ENCODE data around the gene MCAT. TPM values are rescaled to one million over a fixed set of nuclear protein-coding genes. Genes with fewer than 3 reads are reported as not detected.

Gene MCAT
- total and polyA plus RNA-seq, 2 donors (not counting 3 experiments of a cell fraction or from before 2014, with no cell fraction given): 16.9 to 23.2 TPM

GRCh38 chr22:43186272-43187170 is 43.3 kb upstream of the MCAT start, which contains the start of gene TTLL12:
TTLL12 (minus strand) TSS chr22:43187134; CDS start chr22:43187069, 65 bp downstream.
- no peaks in the 10 kb centered on the region for H3K36me3 ChIP-seq (ENCODE audit: control insufficient read depth in 2 of 2, extremely low read depth in 1 of 2, insufficient read depth in 2 of 2, low read length in 2 of 2)
- no peaks in the 10 kb centered on the region for H3K9me1 ChIP-seq (replicated peaks; ENCODE audit: control insufficient read depth, extremely low read depth, insufficient read depth, low read length)
- H3K27me3 ChIP-seq (ENCODE audit: control insufficient read depth in 2 of 2, insufficient read depth in 2 of 2, low read length in 2 of 2): peaks cover 2 to 12% of the 10 kb centered on the region in 2 experiments
- dilution Hi-C loops (cut with MboI; ENCODE audit: extremely low pct_ligation_motif_present, low sequenced_read_pairs) (no loop called here), intact Hi-C loops (cut with micrococcal nuclease) (loop anchor here (1.0 to 5.0 kb wide), 4 partner anchors 34 to 736 kb away; partner anchors contain the start of gene PNPLA3)
- H3K27ac ChIP-seq (ENCODE audit: insufficient read depth, low read depth, low read length): peak within 1 kb of the TSS; percentile 82
- no peaks in the 10 kb centered on the region for H4K20me1 ChIP-seq (replicated peaks; ENCODE audit: control insufficient read depth, extremely low read depth, insufficient read depth, low read length)
- ChIA-PET CTCF (interaction anchor here (1.0 to 1.4 kb wide), 13 partner anchors 11 to 697 kb away, joined by 3 to 30 read pairs (median 5); no protein-coding TSS in a partner anchor), POLR2A (no interaction called here)
- no TSS peak for BruUV-seq (replicated peaks)
- DNase-seq (ENCODE audit: low read depth, low spot score): peak; percentile 45
- TF ChIP-seq POLR2AphosphoS5 (IDR thresholded peaks at IDR 0.05; ENCODE audit: insufficient read depth, low read depth, low read length): peak; percentile 69
- peak; percentile 66 for TF ChIP-seq POLR2A (IDR thresholded peaks at IDR 0.05; ENCODE audit: low read depth, low read length)
- TF ChIP-seq JUN (IDR thresholded peaks at IDR 0.05; ENCODE audit: borderline replicate concordance, insufficient read depth, insufficient read length, low read depth): no peak
- H3K4me3 ChIP-seq (replicated peaks in 1 of 3; ENCODE audit: insufficient read depth in 1 of 3, low read depth in 1 of 3, low read length in 3 of 3): peak within 1 kb of the TSS; percentile 44 to 74 (median 49)
- peaks cover 11% of the 10 kb centered on the region for H3K79me2 ChIP-seq (ENCODE audit: control insufficient read depth, insufficient read depth, low read length)
- H3K4me1 ChIP-seq (ENCODE audit: control insufficient read depth, extremely low read depth, insufficient read depth, low read length): peaks cover 26% of the 10 kb centered on the region
- H3K9me3 ChIP-seq (replicated peaks; ENCODE audit: control insufficient read depth, insufficient read depth, low read length): no peaks in the 10 kb centered on the region
- H3K4me2 ChIP-seq (ENCODE audit: insufficient read depth, low read length): peak within 1 kb of the TSS; percentile 91
- peak; percentile 31 for FAIRE-seq
- peak within 1 kb of the TSS; percentile 94 for H2AFZ ChIP-seq (ENCODE audit: low read depth, low read length)
- peak within 1 kb of the TSS; percentile 76 for H3K9ac ChIP-seq (replicated peaks; ENCODE audit: extremely low read depth, insufficient read depth, low read length)

- CTCF ChIA-PET: no interaction called here
- FAIRE-seq (peak; percentile 38), DNase-seq (ENCODE audit: low read depth, low spot score) (peak; percentile 45)
- Histone ChIP-seq H3K27ac (ENCODE audit: insufficient read depth, low read depth, low read length) (peak overlapping the region; percentile 7), H3K4me2 (ENCODE audit: insufficient read depth, low read length) (peak overlapping the region; percentile 84), H3K27me3 (ENCODE audit: control insufficient read depth in 2 of 2, insufficient read depth in 2 of 2, low read length in 2 of 2) (peaks cover 0 to 6% of the 10 kb centered on the region in 2 experiments), H3K4me1 (ENCODE audit: control insufficient read depth, extremely low read depth, insufficient read depth, low read length) (peaks cover 26% of the 10 kb centered on the region), H3K79me2 (ENCODE audit: control insufficient read depth, insufficient read depth, low read length) (peaks cover 11% of the 10 kb centered on the region), H4K20me1 (replicated peaks; ENCODE audit: control insufficient read depth, extremely low read depth, insufficient read depth, low read length) (no peaks in the 10 kb centered on the region), H3K9ac (replicated peaks; ENCODE audit: extremely low read depth, insufficient read depth, low read length) (peak overlapping the region; percentile 70), H3K36me3 (ENCODE audit: control insufficient read depth in 2 of 2, extremely low read depth in 1 of 2, insufficient read depth in 2 of 2, low read length in 2 of 2) (no peaks in the 10 kb centered on the region), H3K4me3 (replicated peaks in 1 of 3; ENCODE audit: insufficient read depth in 1 of 3, low read depth in 1 of 3, low read length in 3 of 3) (peak overlapping the region; percentile 35 to 74 (median 37)), H2AFZ (ENCODE audit: low read depth, low read length) (no peak overlapping the region), H3K9me1 (replicated peaks; ENCODE audit: control insufficient read depth, extremely low read depth, insufficient read depth, low read length) (no peaks in the 10 kb centered on the region), H3K9me3 (replicated peaks; ENCODE audit: control insufficient read depth, insufficient read depth, low read length) (no peaks in the 10 kb centered on the region)
- intact Hi-C loops (cut with micrococcal nuclease): loop anchor here (2.0 to 5.0 kb wide), 3 partner anchors 33 to 736 kb away; partner anchors contain the start of gene PNPLA3
- dilution Hi-C loops (cut with MboI; ENCODE audit: extremely low pct_ligation_motif_present, low sequenced_read_pairs): no loop called here
- BruUV-seq (replicated peaks): no TSS peak
- TF ChIP-seq POLR2AphosphoS5 (IDR thresholded peaks at IDR 0.05; ENCODE audit: insufficient read depth, low read depth, low read length) (no peak), JUN (IDR thresholded peaks at IDR 0.05; ENCODE audit: borderline replicate concordance, insufficient read depth, insufficient read length, low read depth) (no peak), FOS (IDR thresholded peaks at IDR 0.05; ENCODE audit: borderline replicate concordance, insufficient read depth, low read length) (no peak), MYC (IDR thresholded peaks at IDR 0.05; ENCODE audit: low read depth, low read length) (no peak), GATA2 (IDR thresholded peaks at IDR 0.05; ENCODE audit: insufficient read depth, insufficient read length, low read depth, low read length) (no peak), EZH2 (IDR thresholded peaks at IDR 0.05; ENCODE audit: borderline replicate concordance, low read depth, low read length, severe bottlenecking) (no peak), POLR2A (IDR thresholded peaks at IDR 0.05; ENCODE audit: low read depth, low read length) (no peak), CTCF (IDR thresholded peaks at IDR 0.05; ENCODE audit: extremely low read depth in 1 of 2, insufficient read depth in 1 of 2, low read depth in 1 of 2, low read length in 2 of 2) (no peak)
- TF ChIP-seq, protein P1, sequence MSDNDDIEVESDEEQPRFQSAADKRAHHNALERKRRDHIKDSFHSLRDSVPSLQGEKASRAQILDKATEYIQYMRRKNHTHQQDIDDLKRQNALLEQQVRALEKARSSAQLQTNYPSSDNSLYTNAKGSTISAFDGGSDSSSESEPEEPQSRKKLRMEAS (IDR thresholded peaks at IDR 0.05; ENCODE audit: insufficient read depth, insufficient read length): no peak
- POLR2A ChIA-PET: interaction anchor here (0.6 kb wide), 1 partner anchor 505 kb away, joined by 4 read pairs; no protein-coding TSS in a partner anchor
Observed at GRCh38 chr22:43185860-43186261, 42.7 kb upstream of the MCAT start.

All from endothelial cell of umbilical vein (primary cell).